ENCODE data around the gene CEACAM21.

CEACAM21 gene

DNA sequence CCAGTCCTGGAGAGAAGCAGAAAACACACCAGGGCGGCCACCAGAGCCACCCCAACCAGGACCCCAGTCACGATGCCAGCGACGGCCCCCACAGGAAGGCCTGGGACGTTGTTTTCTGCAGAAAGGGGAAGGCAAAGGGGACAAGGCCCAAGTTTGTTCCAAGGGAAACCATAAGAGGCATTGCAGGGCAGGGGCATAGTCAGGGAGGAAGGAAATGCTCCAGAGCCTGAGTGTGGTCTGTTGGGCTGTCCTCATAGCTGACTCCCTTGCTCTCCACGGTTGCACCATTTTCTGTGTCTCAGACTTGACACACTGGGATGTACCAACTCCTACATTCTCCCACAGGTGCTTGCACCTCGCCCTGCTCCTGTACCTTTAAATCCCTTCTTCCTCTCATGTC, 45.7 kb downstream of the CEACAM21 start:
- DNase-seq: no peak

DNA sequence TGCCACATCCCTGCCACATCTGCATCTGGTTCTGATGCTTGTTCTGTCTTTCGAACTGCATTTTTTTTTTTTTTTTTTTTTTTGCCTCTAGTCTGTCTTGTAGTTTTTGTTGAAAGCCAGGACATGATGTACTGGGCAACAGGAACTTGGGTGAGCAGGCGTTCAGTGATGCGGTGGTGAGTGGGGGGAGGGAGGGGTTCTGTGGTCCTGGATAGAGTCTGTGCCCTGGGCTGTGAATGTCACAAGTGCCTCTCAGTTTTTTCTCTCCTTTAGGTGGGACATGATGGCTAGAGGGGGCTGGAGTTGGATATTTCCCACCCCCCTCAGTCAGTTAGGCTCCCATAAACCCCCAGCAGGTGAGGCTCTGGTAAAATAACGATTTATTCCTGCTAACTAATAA, 47.4 kb downstream of the CEACAM21 start:
- DNase-seq: no peak

DNA sequence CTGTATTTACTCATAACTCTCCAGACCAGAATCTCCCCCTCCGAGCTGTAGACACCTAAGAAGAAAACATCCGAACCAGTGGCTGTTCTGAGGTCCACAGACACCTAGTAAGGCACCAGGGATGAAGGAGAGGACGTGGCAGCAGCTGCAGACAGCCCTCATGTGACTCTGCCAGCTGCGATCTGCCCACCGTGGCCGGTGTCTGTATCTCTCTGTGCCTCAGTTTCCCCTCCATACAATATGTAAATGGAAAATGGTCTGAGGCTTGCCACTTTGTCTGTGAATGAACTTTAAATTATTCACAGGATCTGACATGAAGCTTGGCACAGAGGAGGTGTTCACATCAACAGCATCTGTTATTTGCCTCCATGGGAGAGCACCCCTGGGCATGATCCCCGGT, 48.5 kb downstream of the CEACAM21 start:
- no peak for DNase-seq

DNA sequence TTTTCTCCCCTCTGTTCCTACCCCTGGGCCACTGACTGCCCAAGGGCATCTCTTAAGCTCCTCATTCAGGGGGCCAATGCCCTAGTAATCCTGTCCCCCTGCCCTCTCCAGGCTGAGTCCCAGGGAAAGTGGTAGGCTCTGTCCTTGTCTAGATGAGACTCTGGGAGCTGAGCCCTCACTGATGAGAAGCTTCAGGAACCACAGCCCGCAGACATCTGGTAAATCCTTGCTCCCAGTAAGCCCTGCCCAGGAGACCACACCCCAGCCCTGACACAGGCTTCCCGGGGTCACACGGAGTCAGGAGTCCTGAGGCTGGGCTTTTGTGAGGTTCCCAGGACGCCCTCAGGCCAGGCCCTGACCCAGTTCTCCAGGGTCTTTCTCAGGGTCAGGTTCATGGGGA, 49.0 kb downstream of the CEACAM21 start:
- DNase-seq: no peak

DNA sequence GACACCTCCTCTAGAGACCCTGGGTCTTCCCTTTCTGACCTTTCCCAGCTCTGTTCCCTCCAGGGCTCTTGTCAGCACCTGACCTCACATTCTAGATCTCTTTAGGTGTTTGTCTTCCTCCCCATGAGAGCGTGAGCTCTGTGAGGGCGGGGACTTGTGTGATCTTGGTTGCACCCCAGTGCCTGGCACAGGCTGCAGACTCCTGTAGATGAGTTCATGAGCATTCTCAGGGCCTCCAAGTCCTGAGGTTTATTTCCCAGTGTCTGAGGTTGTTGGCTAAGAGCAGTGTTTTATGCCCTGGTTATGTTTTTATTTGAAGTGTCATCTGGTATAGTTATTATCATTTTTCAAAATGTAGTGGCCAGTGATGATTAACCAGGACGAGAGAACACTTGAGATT, 50.3 kb downstream of the CEACAM21 start:
- DNase-seq: no peak

DNA sequence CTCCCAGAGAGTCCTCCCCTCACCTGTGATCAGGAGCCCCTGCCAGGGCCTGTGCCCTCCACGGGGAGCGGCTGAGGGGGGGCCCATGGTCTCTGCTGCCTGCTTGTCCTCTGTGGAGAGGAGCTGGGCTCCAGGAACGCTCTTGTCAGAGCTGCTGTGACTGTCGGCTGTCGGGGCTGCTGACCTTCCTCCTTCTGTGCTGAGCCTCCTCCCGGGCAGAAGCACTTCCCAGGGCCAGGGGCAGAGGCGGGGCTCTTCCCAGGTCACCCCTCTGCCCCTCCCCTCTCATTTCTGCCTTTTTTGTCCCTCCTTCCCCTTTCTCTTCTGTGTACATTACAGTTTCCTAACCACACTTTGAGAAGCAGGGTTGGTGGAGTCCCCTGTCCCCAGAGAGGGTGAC, 50.9 kb downstream of the CEACAM21 start, which contains the start of gene CEACAM4:
Gene CEACAM4, minus strand, starts transcription at position 198 of the 400 bp plus-strand sequence. Its CDS starts 111 bp downstream, at position 87.
- no peak for DNase-seq

DNA sequence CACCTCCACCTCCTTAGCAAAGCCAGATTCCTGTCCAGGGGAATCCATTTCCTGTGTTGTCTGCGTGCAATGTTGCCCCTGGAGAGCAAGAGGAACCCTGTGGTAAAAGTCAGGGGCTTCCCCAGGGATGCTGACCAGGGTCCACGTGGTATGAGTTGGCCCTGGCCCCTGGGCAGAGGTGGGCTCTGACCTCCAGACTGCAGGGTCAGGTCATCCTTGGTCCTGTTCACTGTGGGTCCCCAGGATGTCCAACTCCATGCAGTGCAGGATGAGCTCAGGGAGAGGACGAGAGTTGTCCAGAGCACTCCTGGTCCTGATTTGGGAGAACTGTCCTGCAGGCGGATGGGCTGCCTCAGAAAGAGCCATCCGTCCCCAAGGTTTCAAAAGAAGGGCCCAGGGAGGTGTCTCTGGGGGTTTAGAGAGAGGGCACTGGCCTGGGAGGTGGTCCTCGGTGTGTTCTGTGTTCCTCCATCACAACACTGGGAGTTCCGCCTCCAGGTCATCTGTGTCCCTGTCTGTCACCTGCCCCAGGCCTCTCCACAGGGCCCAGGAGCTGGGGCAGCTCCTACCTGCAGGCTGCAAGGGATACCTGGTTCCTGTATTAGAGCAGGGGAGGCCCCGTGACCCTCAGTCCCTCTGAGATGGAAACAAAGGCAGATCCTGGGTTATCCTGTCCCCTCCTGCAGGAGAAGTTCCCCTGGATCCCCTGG, 52.2 kb downstream of the CEACAM21 start:
- DNase-seq: no peak
